ENCODE measurements around the gene THRB.

The THRB gene

GRCh38 chr3:24539699-24540098 lies 45.0 kb upstream of the THRB start:
- Histone ChIP-seq H3K4me1 (ENCODE audit: insufficient read depth, low read length, severe bottlenecking) (no peaks in the 10 kb centered on the region), H3K27me3 (ENCODE audit: insufficient read depth, low read length) (no peaks in the 10 kb centered on the region), H3K4me2 (ENCODE audit: low read length) (no peak overlapping the region), H4K20me1 (ENCODE audit: insufficient read depth, low read length) (no peaks in the 10 kb centered on the region), H3K9me3 (ENCODE audit: low read length) (no peaks in the 10 kb centered on the region), H3K79me2 (ENCODE audit: insufficient read depth, low read length) (no peaks in the 10 kb centered on the region), H3K36me3 (ENCODE audit: insufficient read depth, low read length) (no peaks in the 10 kb centered on the region), H3K9me2 (ENCODE audit: low read depth, low read length) (no peaks in the 10 kb centered on the region), H3K27ac (ENCODE audit: low read depth, low read length, poor library complexity, severe bottlenecking) (no peak overlapping the region), H3K4me3 (ENCODE audit: low read depth, low read length, poor library complexity, severe bottlenecking) (no peak overlapping the region), H3K9ac (ENCODE audit: low read length) (no peak overlapping the region), H3F3A (ENCODE audit: insufficient read depth, low read length) (no peaks in the 10 kb centered on the region), H2AFZ (ENCODE audit: low read length) (no peak overlapping the region)
- TF ChIP-seq EZH2 (IDR thresholded peaks at IDR 0.05; ENCODE audit: borderline replicate concordance, low read length) = no peak
- no peak for TF ChIP-seq CTCF (IDR thresholded peaks at IDR 0.05; ENCODE audit: low read length)

GRCh38 chr3:24538891-24539290 lies 44.2 kb upstream of the THRB start:
- H3K27ac ChIP-seq (ENCODE audit: low read depth, low read length, poor library complexity, severe bottlenecking) = no peak overlapping the region
- no peaks in the 10 kb centered on the region for H3K4me1 ChIP-seq (ENCODE audit: insufficient read depth, low read length, severe bottlenecking)
- H3K4me2 ChIP-seq (ENCODE audit: low read length) = no peak overlapping the region
- H3K27me3 ChIP-seq (ENCODE audit: insufficient read depth, low read length) = no peaks in the 10 kb centered on the region
- no peak for TF ChIP-seq CTCF (IDR thresholded peaks at IDR 0.05; ENCODE audit: low read length)
- no peak for TF ChIP-seq EZH2 (IDR thresholded peaks at IDR 0.05; ENCODE audit: borderline replicate concordance, low read length)
- no peak overlapping the region for H3K4me3 ChIP-seq (ENCODE audit: low read depth, low read length, poor library complexity, severe bottlenecking)
- no peaks in the 10 kb centered on the region for H4K20me1 ChIP-seq (ENCODE audit: insufficient read depth, low read length)
- no peaks in the 10 kb centered on the region for H3K79me2 ChIP-seq (ENCODE audit: insufficient read depth, low read length)
- H3K9me3 ChIP-seq (ENCODE audit: low read length) = no peaks in the 10 kb centered on the region
- H3K36me3 ChIP-seq (ENCODE audit: insufficient read depth, low read length) = no peaks in the 10 kb centered on the region
- H3K9me2 ChIP-seq (ENCODE audit: low read depth, low read length) = no peaks in the 10 kb centered on the region
- no peak overlapping the region for H3K9ac ChIP-seq (ENCODE audit: low read length)
- H2AFZ ChIP-seq (ENCODE audit: low read length) = no peak overlapping the region
- no peaks in the 10 kb centered on the region for H3F3A ChIP-seq (ENCODE audit: insufficient read depth, low read length)

GRCh38 chr3:24533561-24534193 lies 39.0 kb upstream of the THRB start:
- Histone ChIP-seq H3K27me3 (ENCODE audit: insufficient read depth, low read length) (no peaks in the 10 kb centered on the region), H3K36me3 (ENCODE audit: insufficient read depth, low read length) (no peaks in the 10 kb centered on the region), H3K4me1 (ENCODE audit: insufficient read depth, low read length, severe bottlenecking) (no peaks in the 10 kb centered on the region), H3K4me2 (ENCODE audit: low read length) (no peak overlapping the region), H3K27ac (ENCODE audit: low read depth, low read length, poor library complexity, severe bottlenecking) (no peak overlapping the region), H3K9me2 (ENCODE audit: low read depth, low read length) (no peaks in the 10 kb centered on the region), H3K9me3 (ENCODE audit: low read length) (no peaks in the 10 kb centered on the region), H3K9ac (ENCODE audit: low read length) (no peak overlapping the region), H3K4me3 (ENCODE audit: low read depth, low read length, poor library complexity, severe bottlenecking) (no peak overlapping the region), H3K79me2 (ENCODE audit: insufficient read depth, low read length) (no peaks in the 10 kb centered on the region), H4K20me1 (ENCODE audit: insufficient read depth, low read length) (no peaks in the 10 kb centered on the region), H3F3A (ENCODE audit: insufficient read depth, low read length) (no peaks in the 10 kb centered on the region), H2AFZ (ENCODE audit: low read length) (no peak overlapping the region)
- TF ChIP-seq CTCF (IDR thresholded peaks at IDR 0.05; ENCODE audit: low read length) = no peak
- no peak for TF ChIP-seq EZH2 (IDR thresholded peaks at IDR 0.05; ENCODE audit: borderline replicate concordance, low read length)
